ENCODE results near the gene DTD2.

DNA sequence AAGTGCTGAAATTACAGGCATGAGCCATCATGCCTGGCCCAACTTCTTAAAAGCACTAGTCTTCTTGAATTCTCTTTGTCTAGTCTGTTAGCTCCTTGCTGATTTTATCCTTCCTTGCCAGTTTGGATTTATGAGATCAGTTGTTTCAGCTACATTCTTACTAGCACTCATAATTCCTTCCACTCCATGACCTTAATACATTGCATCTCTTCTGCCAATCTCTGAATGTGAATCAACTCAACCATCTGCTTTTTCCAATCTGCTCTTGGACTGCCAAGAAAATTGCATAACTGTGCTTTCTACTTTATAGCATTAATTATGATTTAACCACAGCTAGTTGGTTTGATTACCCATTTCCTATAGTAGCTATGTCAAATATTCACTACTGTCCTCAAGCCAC lies 22.0 kb downstream of the DTD2 start:
- TF ChIP-seq, protein P1, sequence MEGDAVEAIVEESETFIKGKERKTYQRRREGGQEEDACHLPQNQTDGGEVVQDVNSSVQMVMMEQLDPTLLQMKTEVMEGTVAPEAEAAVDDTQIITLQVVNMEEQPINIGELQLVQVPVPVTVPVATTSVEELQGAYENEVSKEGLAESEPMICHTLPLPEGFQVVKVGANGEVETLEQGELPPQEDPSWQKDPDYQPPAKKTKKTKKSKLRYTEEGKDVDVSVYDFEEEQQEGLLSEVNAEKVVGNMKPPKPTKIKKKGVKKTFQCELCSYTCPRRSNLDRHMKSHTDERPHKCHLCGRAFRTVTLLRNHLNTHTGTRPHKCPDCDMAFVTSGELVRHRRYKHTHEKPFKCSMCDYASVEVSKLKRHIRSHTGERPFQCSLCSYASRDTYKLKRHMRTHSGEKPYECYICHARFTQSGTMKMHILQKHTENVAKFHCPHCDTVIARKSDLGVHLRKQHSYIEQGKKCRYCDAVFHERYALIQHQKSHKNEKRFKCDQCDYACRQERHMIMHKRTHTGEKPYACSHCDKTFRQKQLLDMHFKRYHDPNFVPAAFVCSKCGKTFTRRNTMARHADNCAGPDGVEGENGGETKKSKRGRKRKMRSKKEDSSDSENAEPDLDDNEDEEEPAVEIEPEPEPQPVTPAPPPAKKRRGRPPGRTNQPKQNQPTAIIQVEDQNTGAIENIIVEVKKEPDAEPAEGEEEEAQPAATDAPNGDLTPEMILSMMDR (conservative IDR thresholded peaks at IDR 0.05; ENCODE audit: low read depth, low read length), result no peak
- TF ChIP-seq EZH2 (IDR thresholded peaks at IDR 0.05; ENCODE audit: borderline replicate concordance, low read depth, low read length, poor library complexity, severe bottlenecking), result no peak

All from A673 (cell line).